Embryonic facial prominence (tissue), 1 donor: ENCODE results near the gene TMPRSS11B.
"Not testable (repeated sequence)": the region's sequence is repeated elsewhere in the genome, so short reads cannot be mapped to it uniquely, and the experiment has no call there.

Experiments used
- DNase-seq: peaks from one replicate; pipeline ENCODE4 v3.0.0-alpha.2; 2016; ENCODE audit errors: extremely low spot score

Gene TMPRSS11B

DNA sequence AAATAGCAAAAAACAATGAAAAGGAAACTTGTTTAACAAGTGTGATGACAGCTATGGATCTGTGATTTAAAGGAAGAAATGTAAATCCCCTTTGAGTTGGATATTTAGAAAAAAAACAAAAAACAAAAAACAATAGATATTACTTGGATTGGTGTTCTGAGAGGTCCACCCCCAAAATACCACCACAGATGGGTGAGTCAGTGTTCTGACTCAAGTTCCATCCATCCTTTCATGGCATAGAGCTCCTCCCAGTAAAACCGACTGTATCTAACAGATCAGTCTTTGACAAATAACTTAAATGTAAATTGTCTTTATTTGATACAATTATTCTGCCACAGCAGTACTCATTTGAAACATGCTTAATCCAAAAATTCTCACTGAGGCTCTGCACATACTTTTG, 27.4 kb downstream of the TMPRSS11B start:
- DNase-seq = no peak

DNA sequence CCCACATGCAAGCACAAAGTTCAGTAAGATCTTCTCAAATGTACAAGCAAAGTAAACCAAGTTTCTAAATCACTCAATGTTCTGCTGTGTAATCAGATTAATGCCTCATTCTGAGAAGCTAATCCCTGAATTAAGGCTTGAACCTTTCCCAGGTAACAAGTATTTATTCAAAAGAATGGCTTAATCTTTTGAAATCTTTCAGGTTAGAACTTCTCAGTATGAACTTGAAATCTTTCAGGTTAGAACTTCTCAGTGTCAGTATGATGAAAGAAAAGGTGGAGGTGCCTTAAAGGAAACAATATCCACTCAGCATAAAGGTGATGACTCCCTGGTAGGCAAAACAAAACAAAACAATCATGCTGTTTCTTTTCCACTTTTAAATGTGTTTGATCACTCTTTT, 29.0 kb downstream of the TMPRSS11B start:
- no peak for DNase-seq

DNA sequence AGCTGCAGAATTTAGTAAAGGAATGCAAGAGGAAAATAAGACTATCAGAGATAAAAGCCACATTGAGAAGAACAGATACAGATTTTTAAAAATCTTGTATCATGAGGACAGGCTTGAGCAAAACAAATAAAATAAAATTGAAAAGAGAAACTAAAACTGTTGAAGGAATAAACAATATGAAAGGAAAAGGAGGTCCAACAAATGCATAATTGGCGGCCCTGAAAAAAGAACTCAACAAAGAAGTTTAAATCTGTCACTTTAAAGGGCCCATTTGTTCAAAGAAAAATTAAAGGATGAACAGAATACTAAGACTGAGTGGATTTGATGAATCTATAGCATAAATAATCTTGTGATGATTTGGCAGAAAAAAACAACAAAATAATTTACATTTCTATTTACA, 36.5 kb downstream of the TMPRSS11B start:
- DNase-seq = no peak

DNA sequence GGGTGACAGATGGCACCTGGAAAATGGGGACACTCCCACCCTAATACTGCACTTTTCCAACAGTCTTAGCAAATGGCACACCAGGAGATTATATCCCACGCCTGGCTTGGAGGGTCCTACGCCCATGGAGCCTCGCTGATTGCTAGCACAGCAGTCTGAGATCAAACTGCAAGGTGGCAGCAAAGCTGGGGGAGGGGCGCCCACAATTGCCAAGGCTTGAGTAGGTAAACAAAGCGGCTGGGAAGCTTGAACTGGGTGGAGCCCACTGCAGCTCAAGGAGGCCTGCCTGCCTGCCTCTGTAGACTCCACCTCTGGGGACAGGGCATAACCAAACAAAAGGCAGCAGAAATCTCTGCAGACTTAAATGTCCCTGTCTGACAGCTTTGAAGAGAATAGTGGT, 51.2 kb downstream of the TMPRSS11B start:
- DNase-seq = not testable (repeated sequence)

DNA sequence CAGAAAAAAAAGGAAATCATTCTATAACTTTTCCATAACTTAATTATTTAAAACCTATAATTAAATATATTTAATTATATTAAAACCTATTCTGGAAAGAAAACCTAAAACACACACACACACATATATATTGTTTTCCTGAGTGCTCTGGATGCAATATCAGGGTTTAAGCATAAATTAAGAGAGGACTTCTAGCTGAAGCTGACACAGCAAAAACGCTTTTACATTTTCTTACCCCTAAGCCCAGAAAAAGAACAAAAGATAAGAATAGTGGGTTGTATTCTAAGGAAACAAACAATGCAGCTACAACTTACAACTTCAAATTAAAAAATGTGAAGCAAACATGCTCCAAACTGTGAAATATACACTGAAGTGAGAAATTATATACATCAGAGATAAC, 52.3 kb downstream of the TMPRSS11B start:
- DNase-seq = no peak

DNA sequence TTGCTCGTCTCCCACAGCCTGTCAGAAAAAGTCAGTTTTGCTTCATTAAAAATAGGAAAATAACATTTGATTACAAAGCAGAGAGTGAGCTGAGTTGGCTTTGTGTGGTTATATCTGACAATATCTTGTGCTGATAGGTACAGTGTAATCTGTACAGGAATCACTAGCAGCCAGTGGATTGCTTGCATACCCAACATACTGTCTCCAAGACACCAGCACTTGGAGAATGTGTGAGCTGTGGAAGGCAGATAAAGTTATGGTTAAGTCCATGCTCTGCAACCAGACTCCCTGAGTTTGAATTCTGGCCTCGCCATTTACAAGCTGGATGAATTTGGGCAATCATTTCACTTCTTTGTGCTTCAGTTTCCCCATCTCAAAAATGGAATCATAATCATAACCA, 58.3 kb downstream of the TMPRSS11B start:
- DNase-seq = no peak

DNA sequence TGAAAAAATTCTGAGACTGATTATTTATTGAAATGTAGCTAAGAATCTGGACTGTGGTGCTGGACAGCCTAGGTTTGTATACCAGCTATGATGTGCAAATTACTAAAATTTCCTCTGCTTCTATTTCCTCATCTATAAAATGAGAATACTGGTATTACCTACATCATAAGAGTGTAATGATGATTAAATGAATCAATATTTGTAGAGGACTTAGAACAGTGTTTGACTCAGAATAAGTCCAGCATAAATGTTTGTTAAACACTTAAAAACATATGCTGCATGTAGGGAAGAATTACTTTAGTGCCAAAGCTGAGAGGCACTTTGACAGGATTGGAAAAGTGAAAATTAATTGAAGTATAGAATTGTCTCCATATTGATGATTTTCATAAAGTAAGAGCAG, 60.6 kb downstream of the TMPRSS11B start:
- DNase-seq = no peak

DNA sequence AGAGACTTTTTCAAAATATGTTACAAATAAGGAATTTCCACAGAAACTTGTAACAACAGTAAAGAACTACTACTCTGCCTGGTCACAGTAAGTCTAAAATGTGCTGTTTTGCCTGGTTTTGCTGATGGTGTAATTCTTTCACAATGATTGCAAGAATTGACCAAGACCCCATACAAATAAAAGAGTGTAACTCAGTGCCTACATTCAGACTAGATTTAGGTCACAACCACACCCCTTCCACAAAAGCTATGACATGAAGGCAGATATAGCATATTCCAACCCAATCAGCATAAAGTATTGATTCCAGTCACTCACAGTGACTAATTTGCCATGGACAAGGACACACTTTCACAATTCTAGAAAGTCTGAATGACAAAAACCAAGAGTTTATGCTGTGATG, 62.1 kb downstream of the TMPRSS11B start:
- DNase-seq = no peak

DNA sequence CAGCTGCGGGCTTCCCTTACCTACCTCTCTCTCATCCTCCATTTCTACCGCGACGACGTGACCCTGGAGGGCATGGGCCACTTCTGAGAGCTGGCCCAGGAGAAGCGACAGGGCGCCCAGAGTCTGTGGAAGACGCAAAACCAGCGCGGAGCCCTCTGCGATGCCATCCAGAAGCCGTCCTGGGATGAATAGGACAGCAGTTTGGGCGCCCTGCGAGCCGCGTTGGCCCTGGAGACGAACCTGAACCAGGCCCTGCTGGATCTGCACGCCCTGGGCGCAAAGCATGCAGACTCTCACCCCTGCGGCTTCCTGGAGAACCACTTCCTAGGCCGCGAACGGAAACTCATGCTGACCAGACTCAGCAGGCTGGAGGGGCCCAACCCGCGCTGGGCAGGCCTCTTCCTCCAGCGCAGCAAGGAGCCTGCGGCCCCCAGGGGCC, 63.1 kb downstream of the TMPRSS11B start:
- DNase-seq = no peak

DNA sequence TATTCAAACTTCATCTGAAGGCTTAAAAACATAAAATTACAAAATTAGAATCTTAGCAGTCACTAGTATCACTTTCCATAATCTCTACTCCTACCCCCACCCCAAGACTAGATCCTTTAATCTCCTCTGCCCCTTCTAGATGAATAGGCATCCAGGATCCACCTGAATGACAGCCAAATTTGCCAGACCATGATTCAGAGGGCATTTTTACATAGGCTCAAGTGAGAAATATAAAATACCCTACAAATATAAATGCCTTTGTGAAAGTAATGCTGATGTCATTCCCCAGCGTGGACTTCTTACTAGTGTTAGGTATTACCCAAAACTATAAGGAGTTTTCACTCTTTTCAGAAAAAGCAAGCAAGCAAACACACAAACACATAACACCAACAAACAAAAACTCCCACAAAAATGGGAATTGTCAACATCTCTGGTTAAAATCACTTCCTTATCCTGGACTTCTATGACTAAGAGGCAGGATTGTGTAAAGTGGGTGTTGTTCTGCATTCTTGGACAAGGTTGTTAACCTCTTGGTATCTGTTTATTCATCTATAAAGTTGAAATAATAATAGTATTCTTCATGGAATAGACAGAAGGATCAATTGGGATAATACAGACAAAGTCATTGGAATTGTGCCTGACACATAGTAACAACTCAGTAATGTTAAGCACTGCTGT, 64.5 kb downstream of the TMPRSS11B start:
- DNase-seq = no peak

DNA sequence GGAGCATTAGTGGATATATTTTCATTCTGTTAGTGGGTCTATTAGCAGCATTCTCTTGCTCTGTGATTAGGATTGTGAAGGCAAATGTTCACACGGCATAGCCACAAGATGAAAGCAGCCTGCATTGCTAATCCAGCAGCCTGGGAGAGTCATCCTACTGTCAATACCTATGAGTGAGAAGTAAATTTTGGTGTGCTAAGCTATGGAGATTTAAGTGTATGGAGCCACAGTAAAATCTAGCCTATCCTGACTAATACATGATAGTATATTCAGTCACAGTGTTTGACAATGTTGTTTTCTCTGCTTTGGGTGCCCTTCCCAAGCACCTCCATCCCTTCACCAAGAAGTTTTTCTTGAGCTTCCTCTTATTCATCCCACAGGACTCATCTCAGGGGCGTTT, 68.6 kb downstream of the TMPRSS11B start:
- DNase-seq = no peak
